ENCODE data around the gene GPR78.
"Not testable (repeated sequence)": the region's sequence is repeated elsewhere in the genome, so short reads cannot be mapped to it uniquely, and the experiment has no call there.

Gene GPR78

DNA sequence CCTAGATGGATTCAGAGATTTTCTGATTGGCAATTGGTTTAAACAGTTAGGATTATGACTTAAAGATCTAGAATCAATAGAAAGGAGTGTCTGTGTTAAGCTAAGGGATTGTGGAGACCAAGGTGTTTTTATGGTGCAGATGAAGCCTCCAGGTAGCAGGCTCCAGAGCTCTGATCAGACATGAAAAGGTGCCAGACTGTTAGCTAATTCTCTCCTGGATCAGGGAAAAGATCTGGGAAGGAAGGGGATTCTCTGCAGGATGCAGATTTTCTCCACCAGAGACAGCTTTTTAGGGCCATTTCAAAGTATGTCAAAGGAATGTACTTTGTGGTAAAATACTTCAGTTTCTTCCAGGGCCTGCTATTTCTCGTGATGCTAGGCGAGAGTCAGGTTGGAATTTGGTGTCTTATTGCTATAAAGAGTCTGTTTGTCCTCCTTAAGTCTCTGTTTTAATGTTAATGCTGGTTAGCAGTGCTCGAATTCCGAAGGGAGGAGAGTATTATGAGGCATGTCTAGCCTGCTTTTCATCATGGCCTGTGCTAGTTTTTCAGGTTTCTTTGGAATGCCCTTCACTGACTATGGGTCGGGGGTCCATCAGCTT is 12.0 kb upstream of the GPR78 start:
- no peak for DNase-seq

GRCh38 chr4:8570201-8570600 is 10.0 kb upstream of the GPR78 start:
- no peak for DNase-seq

GRCh38 chr4:8571702-8572685 is 8.2 kb upstream of the GPR78 start:
- DNase-seq, result no peak

- DNase-seq, result no peak
Observed at GRCh38 chr4:8573266-8573665, 6.9 kb upstream of the GPR78 start.

DNA sequence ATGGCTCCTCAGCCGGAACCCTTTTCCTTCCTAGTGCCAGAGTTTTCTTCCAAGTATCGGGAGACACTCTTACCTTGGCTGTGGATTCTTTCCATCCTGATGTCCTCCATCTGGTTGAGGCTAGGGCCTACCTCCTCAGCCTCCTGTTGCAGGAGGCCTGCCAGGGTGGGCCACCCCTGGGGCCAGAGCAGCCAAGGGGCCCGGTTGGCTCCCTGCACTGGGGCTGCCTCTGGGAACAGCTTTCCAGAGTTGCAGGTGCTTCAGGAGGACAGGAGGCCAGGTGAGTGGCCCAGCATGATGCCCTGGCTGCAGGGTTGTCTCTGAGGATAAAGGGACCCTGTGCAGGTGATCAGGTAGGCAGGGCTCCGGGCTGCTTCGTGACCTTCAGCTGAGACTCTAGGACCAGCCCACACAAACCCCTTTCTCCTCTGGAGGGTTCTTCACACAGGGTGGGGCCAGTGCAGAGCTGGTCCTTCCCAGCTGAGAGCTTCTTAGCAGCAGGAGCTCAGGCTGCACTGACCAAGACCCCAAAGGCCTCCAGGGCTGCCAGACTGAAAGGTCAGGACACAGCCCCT is 5.3 kb upstream of the GPR78 start:
- no peak for DNase-seq

DNA sequence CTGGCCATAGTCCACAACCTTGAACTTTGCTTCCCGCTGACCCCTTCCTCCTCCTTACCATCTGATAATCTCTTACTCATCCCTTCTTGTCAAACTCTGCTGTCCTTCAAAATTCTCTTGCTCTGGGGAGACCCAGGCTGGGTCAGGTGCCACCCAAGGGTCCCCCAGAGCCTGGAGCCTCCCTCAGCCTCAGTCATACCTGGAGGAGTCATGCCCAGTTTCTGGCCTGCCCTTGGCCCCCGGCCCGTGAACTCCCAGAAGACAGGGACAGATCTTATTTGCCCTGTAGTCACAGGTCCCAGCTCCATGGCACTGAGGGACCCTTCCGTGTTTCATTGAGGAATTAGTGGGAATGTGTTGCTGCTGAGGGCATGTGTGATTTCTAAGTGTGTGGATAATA is 4.7 kb upstream of the GPR78 start:
- no peak for DNase-seq

DNA sequence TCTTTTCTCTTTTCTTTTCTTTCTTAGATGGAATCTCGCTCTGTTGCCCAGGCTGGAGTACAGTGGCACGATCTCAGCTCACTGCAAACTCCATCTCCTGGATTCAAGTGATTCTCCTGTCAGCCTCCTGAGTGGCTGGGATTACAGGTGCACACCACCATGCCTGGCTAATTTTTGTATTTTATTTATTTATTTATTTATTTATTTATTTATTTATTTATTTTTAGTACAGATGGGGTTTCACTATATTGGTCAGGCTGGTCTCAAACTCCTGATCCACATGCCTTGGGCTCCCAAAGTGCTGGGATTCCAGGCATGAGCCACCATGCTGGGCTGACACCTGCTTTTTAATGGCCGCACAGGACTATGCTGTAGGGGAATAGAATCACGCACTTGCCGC is 3.6 kb upstream of the GPR78 start:
- DNase-seq, result not testable (repeated sequence)

DNA sequence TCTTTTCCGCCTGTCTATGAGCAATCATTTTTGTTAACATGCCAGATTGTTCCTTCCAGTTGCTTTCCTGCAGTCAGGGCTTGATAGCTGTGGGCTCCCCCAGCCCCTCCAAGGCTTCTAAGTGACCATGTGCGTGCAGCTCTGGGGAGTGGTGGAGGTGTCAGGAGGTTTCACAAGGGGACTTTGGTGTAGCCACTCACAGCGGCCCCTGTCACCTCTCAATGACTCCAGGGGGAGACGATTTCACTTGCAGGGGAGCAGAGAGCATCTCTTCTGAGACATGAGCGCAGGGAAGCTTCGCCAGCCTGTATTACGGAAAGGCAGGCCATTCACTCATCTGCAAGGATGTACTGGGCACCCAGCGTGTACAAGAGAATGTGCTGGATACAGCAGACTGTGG is 3.1 kb upstream of the GPR78 start:
- no peak for DNase-seq

- DNase-seq, result no peak
Observed at GRCh38 chr4:8577972-8578371, 2.2 kb upstream of the GPR78 start.

DNA sequence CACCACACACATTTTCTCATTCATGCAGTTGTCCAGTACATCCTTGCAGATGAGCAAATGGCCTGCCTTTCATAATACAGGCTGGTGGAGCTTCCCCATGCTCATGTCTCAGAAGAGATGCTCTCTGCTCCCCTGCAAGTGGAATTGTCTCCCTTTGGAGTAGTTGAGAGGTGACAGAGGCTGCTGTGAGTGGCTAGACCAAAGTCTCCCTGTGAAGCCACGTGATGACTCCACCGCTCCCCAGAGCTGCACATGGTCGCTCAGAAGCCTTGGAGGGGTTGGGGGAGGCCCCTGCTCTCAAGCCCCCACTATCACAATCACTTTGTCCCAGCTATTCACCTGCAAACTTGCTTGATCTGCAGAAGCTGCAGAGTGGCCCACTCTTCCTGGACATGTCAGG is 1.5 kb upstream of the GPR78 start:
- no peak for DNase-seq

GRCh38 chr4:8579526-8580320 is 469 bp upstream of the GPR78 start:
- DNase-seq, result no peak

- DNase-seq, result no peak
Observed at GRCh38 chr4:8581094-8581861, 1.1 kb downstream of the GPR78 start.

DNA sequence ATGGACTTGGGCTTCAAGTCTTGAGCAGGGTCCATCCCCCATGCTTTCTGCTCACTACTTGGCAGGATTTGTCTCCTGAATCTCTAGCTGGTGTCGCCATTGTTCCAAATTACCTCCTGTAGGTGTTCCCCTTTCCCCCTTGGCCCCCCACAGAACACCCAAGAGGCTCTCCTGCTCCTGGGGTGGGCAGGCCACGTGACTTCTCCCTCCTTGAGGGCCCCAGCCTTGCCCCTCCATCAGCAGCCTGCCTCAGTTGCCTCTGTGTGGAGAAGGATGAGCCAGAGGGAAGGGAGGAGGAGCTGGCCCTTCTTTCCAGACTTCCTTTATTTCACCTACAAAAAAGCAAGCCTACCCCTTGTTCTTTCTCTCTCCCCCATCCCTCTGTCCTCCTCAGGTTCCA is 1.8 kb downstream of the GPR78 start:
- DNase-seq, result no peak

- DNase-seq, result no peak
Observed at GRCh38 chr4:8582436-8582835, 2.2 kb downstream of the GPR78 start.

GRCh38 chr4:8582941-8583654 is 2.9 kb downstream of the GPR78 start:
- DNase-seq, result no peak

GRCh38 chr4:8583655-8584025 is 3.4 kb downstream of the GPR78 start:
- DNase-seq, result no peak

DNA sequence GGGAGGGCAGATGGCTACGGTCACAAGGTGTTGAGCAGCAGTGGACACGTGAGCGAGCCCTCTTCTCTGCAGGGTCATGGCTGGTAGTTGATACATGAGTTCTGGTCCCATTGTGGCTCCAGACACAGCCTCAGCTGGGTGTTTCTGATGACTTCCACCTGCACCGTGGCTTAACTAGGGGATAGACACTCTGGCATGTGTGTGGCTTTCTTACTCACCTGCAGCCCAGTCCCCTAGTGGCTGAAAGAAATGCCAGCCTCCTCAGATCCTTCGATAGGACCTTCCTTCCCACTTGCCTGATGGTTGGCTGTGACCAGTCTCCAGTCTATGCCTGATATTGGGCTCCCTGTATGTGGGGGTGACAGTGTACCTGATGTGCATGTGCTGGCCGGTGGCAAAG is 5.0 kb downstream of the GPR78 start:
- no peak for DNase-seq

GRCh38 chr4:8585721-8586212 is 5.6 kb downstream of the GPR78 start:
- DNase-seq, result no peak

DNA sequence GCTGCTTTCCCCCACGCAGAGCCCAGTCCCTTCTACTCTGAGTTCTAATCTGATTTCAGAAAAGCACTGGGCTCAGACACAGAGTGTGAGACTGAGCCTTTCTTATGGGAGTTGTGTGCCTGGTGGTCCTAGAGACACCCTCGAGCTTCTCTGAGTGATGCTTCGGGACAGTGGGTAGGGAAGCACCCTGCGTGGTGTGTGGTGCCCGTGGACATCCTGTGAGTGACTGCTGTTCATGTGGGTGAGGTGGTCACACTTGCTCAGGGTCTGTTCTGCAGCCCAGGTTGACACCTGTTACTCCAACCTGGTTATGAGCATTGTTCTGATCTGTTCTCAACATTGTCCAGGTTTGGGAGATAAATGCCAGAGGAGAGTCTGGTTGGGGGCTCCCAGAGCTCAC is 6.1 kb downstream of the GPR78 start:
- no peak for DNase-seq

- no peak for DNase-seq
Observed at GRCh38 chr4:8586671-8587468, 6.7 kb downstream of the GPR78 start.
